HEK293T (cell line): ENCODE results near the gene PIGZ.

Source experiments
- ARNT ChIP-seq: fragments of 450-650 bp; IDR thresholded peaks from 2 replicates; pipeline ENCODE4 v1.6.1; 2017; ENCODE audit warnings: mild to moderate bottlenecking
- CTBP1 ChIP-seq: fragments of 450-650 bp; IDR thresholded peaks from 2 replicates; pipeline ENCODE4 v1.6.1; 2016; ENCODE audit warnings: borderline replicate concordance
- ELF4 ChIP-seq: fragments of 450-650 bp; IDR thresholded peaks from 2 replicates; pipeline ENCODE4 v1.6.1; 2017; ENCODE audit warnings: antibody characterized with exemption
- FOXA1 ChIP-seq: fragments of 450-650 bp; IDR thresholded peaks from 2 replicates; pipeline ENCODE4 v1.6.1; 2016; ENCODE audit warnings: mild to moderate bottlenecking
- FOXK2 ChIP-seq: fragments of 450-650 bp; IDR thresholded peaks from 2 replicates; pipeline ENCODE4 v1.6.1; 2016; ENCODE audit warnings: mild to moderate bottlenecking
- FOXM1 ChIP-seq: fragments of 450-650 bp; IDR thresholded peaks from 2 replicates; pipeline ENCODE4 v1.6.1; 2017; ENCODE audit warnings: mild to moderate bottlenecking, borderline replicate concordance
- HDGF ChIP-seq: fragments of 450-650 bp; IDR thresholded peaks from 2 replicates; pipeline ENCODE4 v1.6.1; 2017; ENCODE audit warnings: antibody characterized with exemption, borderline replicate concordance
- LEF1 ChIP-seq: fragments of 450-650 bp; IDR thresholded peaks from 2 replicates; pipeline ENCODE4 v1.6.1; 2017; ENCODE audit warnings: mild to moderate bottlenecking, borderline replicate concordance
- NFRKB ChIP-seq: fragments of 450-650 bp; IDR thresholded peaks from 2 replicates; pipeline ENCODE4 v1.6.1; 2016; ENCODE audit warnings: mild to moderate bottlenecking, moderate library complexity
- PKNOX1 ChIP-seq: fragments of 450-650 bp; IDR thresholded peaks from 2 replicates; pipeline ENCODE4 v1.6.1; 2016
- SP1 ChIP-seq: fragments of 450-650 bp; IDR thresholded peaks from 2 replicates; pipeline ENCODE4 v1.6.1; 2017
- SUZ12 ChIP-seq: fragments of 450-650 bp; IDR thresholded peaks from 2 replicates; pipeline ENCODE4 v1.6.1; 2016; ENCODE audit warnings: mild to moderate bottlenecking
- TARDBP ChIP-seq: fragments of 450-650 bp; IDR thresholded peaks from 2 replicates; pipeline ENCODE4 v1.6.1; 2016
- ZNF384 ChIP-seq: fragments of 450-650 bp; IDR thresholded peaks from 2 replicates; pipeline ENCODE4 v1.6.1; 2016

- TF ChIP-seq SUZ12 = no peak
- no peak for TF ChIP-seq PKNOX1
- TF ChIP-seq TARDBP = no peak
- TF ChIP-seq CTBP1 = no peak
- TF ChIP-seq HDGF = no peak
- TF ChIP-seq FOXM1 = no peak
- no peak for TF ChIP-seq LEF1
- TF ChIP-seq FOXA1 = no peak
- TF ChIP-seq ZNF384 = no peak
- no peak for TF ChIP-seq FOXK2
- no peak for TF ChIP-seq SP1
- TF ChIP-seq ELF4 = no peak
- TF ChIP-seq ARNT = no peak
- no peak for TF ChIP-seq NFRKB
Measured at GRCh38 chr3:196918968-196919367, 49.7 kb downstream of the PIGZ start.
